ENCODE data around the gene DRC1. TPM values are rescaled to one million over a fixed set of nuclear protein-coding genes. Genes with fewer than 3 reads are reported as not detected.

DRC1 gene
- total and polyA plus RNA-seq, 2 of the 13 experiments (the other 11 are each of a cell fraction or from before 2014, with no cell fraction given) = 0.07 TPM; not detected in 1

GRCh38 chr2:26394694-26395093 is 7.0 kb upstream of the DRC1 start (continued):
- no peak for TF ChIP-seq ZNF609 (CRISPR knock-in tag; IDR thresholded peaks at IDR 0.05; ENCODE audit: borderline replicate concordance)
- TF ChIP-seq ZBTB20 (CRISPR knock-in tag; IDR thresholded peaks at IDR 0.05; ENCODE audit: borderline replicate concordance, low read depth) = no peak
- no peak for TF ChIP-seq ZNF775 (CRISPR knock-in tag; IDR thresholded peaks at IDR 0.05; ENCODE audit: borderline replicate concordance)
- TF ChIP-seq GMEB1 (CRISPR knock-in tag; IDR thresholded peaks at IDR 0.05; ENCODE audit: borderline replicate concordance) = no peak
- TF ChIP-seq MXD4 (CRISPR knock-in tag; IDR thresholded peaks at IDR 0.05) = no peak
- no peak for TF ChIP-seq ZNF704 (CRISPR knock-in tag; IDR thresholded peaks at IDR 0.05; ENCODE audit: borderline replicate concordance)
- TF ChIP-seq ZNF615 (CRISPR knock-in tag; IDR thresholded peaks at IDR 0.05; ENCODE audit: borderline replicate concordance) = no peak
- no peak for TF ChIP-seq TBL1XR1 (IDR thresholded peaks at IDR 0.05; ENCODE audit: borderline replicate concordance, low read length, partially characterized antibody)
- no peak for TF ChIP-seq ZNF740 (CRISPR knock-in tag; IDR thresholded peaks at IDR 0.05)
- TF ChIP-seq TRAFD1 (CRISPR knock-in tag; IDR thresholded peaks at IDR 0.05; ENCODE audit: borderline replicate concordance) = no peak
- no peak for TF ChIP-seq SALL1 (CRISPR knock-in tag; IDR thresholded peaks at IDR 0.05)
- no peak for TF ChIP-seq HMGXB3 (CRISPR knock-in tag; IDR thresholded peaks at IDR 0.05; ENCODE audit: borderline replicate concordance)
- no peak for TF ChIP-seq EZH2 (conservative IDR thresholded peaks at IDR 0.05; ENCODE audit: low read depth, low read length)
